Measurements from ENCODE around the gene KCTD1. TPM values are rescaled to one million over a fixed set of nuclear protein-coding genes. Genes with fewer than 3 reads are reported as not detected.

The KCTD1 gene
- total and polyA plus RNA-seq, 2 of the 4 experiments (the other 2 are of a cell fraction): 5.0 to 5.8 TPM

- WGBS, 2 experiments (ENCODE audit: extremely low coverage in 2 of 2, insufficient read length in 1 of 2): no CpG with 5 or more reads among the region's 4 CpGs
- no peak overlapping the region for H2AK5ac ChIP-seq (ENCODE audit: low read depth, low read length)
- peaks cover 6% of the 10 kb centered on the region for H3K4me1 ChIP-seq (ENCODE audit: control insufficient read depth, insufficient read depth, low read length)
- no peak overlapping the region for H4K91ac ChIP-seq (ENCODE audit: insufficient read depth, low read depth, low read length)
- H3K9ac ChIP-seq (ENCODE audit: low read depth, low read length): no peak overlapping the region
- no peak overlapping the region for H3K4ac ChIP-seq (ENCODE audit: low read depth, low read length)
- in situ Hi-C loops (cut with MboI; ENCODE audit: low sequenced_read_pairs) (no loop called here), dilution Hi-C loops (cut with HindIII; ENCODE audit: low sequenced_read_pairs, unreplicated experiment) (no loop called here), intact Hi-C loops (cut with micrococcal nuclease) (no loop called here)
- H3K23ac ChIP-seq (ENCODE audit: low read depth, low read length): no peak overlapping the region
- peaks cover 6% of the 10 kb centered on the region; the same call in 1 of the 2 replicates for H4K20me1 ChIP-seq (ENCODE audit: insufficient read depth, low read length)
- H3K27ac ChIP-seq (ENCODE audit: insufficient read depth, low read length): no peak overlapping the region
- H3K9me1 ChIP-seq (ENCODE audit: insufficient read depth, low read length): peaks cover 5% of the 10 kb centered on the region; the same call in 1 of the 2 replicates
- TF ChIP-seq NFE2L2 (IDR thresholded peaks at IDR 0.05; ENCODE audit: low read depth, low read length) (no peak), POLR2A (IDR thresholded peaks at IDR 0.05; ENCODE audit: low read depth, low read length) (no peak), RCOR1 (IDR thresholded peaks at IDR 0.05; ENCODE audit: insufficient replicate concordance, low read length) (no peak), RFX5 (IDR thresholded peaks at IDR 0.05; ENCODE audit: low read depth, low read length) (no peak)
- no peak overlapping the region for H3K4me2 ChIP-seq (ENCODE audit: low read depth, low read length)
- no peak overlapping the region for H2BK15ac ChIP-seq (ENCODE audit: low read depth, low read length)
- no peak overlapping the region for H2AFZ ChIP-seq (replicated peaks; ENCODE audit: low read length, poor library complexity)
- CTCF ChIA-PET: interaction anchor here (0.6 kb wide), 1 partner anchor 168 kb away, joined by 4 read pairs; no protein-coding TSS in a partner anchor
- H4K8ac ChIP-seq (ENCODE audit: low read depth in 2 of 2, low read length in 2 of 2): no peak overlapping the region
- no peak overlapping the region for H3K18ac ChIP-seq (ENCODE audit: low read depth, low read length)
- H3K36me3 ChIP-seq (ENCODE audit: control insufficient read depth, insufficient read depth, low read length): no peaks in the 10 kb centered on the region
- no peak overlapping the region for H2BK20ac ChIP-seq (ENCODE audit: low read depth, low read length)
- H3K4me3 ChIP-seq (ENCODE audit: insufficient read depth, low read depth, low read length): no peak overlapping the region
- H2BK5ac ChIP-seq (ENCODE audit: low read depth, low read length, poor library complexity, severe bottlenecking): no peak overlapping the region
- peaks cover 44% of the 10 kb centered on the region for H3K27me3 ChIP-seq (ENCODE audit: control insufficient read depth, insufficient read depth, low read length)
- H3K14ac ChIP-seq (replicated peaks; ENCODE audit: low read depth, low read length): no peak overlapping the region
- BruUV-seq (replicated peaks): no TSS peak
- DNase-seq: no peak
- no peak overlapping the region for H2BK120ac ChIP-seq (ENCODE audit: low read depth, low read length)
- ATAC-seq (ENCODE audit: low read depth): no peak
- H2AK9ac ChIP-seq (replicated peaks; ENCODE audit: low read depth, low read length, poor library complexity): no peak overlapping the region
- POLR2A ChIA-PET (ENCODE audit: unreplicated experiment): no interaction called here
- no peak overlapping the region for H4K5ac ChIP-seq (ENCODE audit: low read depth, low read length)
- no peak overlapping the region for H3K56ac ChIP-seq (ENCODE audit: extremely low read depth, insufficient read depth, low read length)
- H3K79me1 ChIP-seq (ENCODE audit: low read depth in 1 of 2, low read length in 2 of 2): peaks cover 6 to 8% of the 10 kb centered on the region in 2 experiments; a peak in 3 of 4 replicates
- H3K9me3 ChIP-seq (ENCODE audit: control insufficient read depth, insufficient read depth, low read length): no peaks in the 10 kb centered on the region
Measured at GRCh38 chr18:26551695-26552081, 3.3 kb upstream of the KCTD1 start.
